Fibroblast of skin of left biceps (primary cell): Measurements from ENCODE around the gene RNASE4.
A peak's percentile ranks its signal among the peaks of the same experiment; 100 is the strongest.
"Not testable (repeated sequence)": the region's sequence is repeated elsewhere in the genome, so short reads cannot be mapped to it uniquely, and the experiment has no call there.

ENCODE experiments used
- DNase-seq, 2 experiments: peaks; one replicate each; pipeline ENCODE4 v3.0.0-alpha.2; 2013; ENCODE audit warnings: low read depth in 2 of 2

The RNASE4 gene

GRCh38 chr14:20683891-20684661 lies at the start of gene RNASE4:
Gene RNASE4, plus strand, starts transcription at chr14:20684560. Its CDS starts 14,812 bp downstream, at chr14:20699372.
- DNase-seq: peak; percentile 73 to 80

GRCh38 chr14:20641591-20641990 lies 42.8 kb upstream of the RNASE4 start, which contains the start of gene OR6S1:
Gene OR6S1, minus strand, starts transcription at chr14:20641691. Its CDS starts 0 bp downstream, at chr14:20641691.
- DNase-seq: no peak

GRCh38 chr14:20642182-20642581 lies 42.2 kb upstream of the RNASE4 start:
- DNase-seq: no peak

- not testable (repeated sequence) for DNase-seq
These were observed 41.6 kb upstream of the RNASE4 start for GRCh38 chr14:20642755-20643154.

GRCh38 chr14:20644520-20644919 lies 39.8 kb upstream of the RNASE4 start:
- no peak for DNase-seq

- no peak for DNase-seq
These were observed 38.9 kb upstream of the RNASE4 start for GRCh38 chr14:20645481-20645880.

GRCh38 chr14:20652996-20653975 lies 31.1 kb upstream of the RNASE4 start:
- DNase-seq: no peak

- no peak for DNase-seq
These were observed 28.5 kb upstream of the RNASE4 start for GRCh38 chr14:20655851-20656250.

GRCh38 chr14:20656274-20656673 lies 28.1 kb upstream of the RNASE4 start:
- DNase-seq: no peak

GRCh38 chr14:20657216-20658211 lies 26.8 kb upstream of the RNASE4 start:
- no peak for DNase-seq

GRCh38 chr14:20658246-20658645 lies 26.1 kb upstream of the RNASE4 start:
- no peak for DNase-seq

GRCh38 chr14:20659336-20659735 lies 25.0 kb upstream of the RNASE4 start:
- DNase-seq: no peak

- no peak for DNase-seq
These were observed 24.5 kb upstream of the RNASE4 start for GRCh38 chr14:20659813-20660395.

GRCh38 chr14:20661197-20661596 lies 23.2 kb upstream of the RNASE4 start:
- DNase-seq: no peak

GRCh38 chr14:20662968-20663732 lies 21.2 kb upstream of the RNASE4 start:
- DNase-seq: peak; percentile 9 to 11

GRCh38 chr14:20666400-20666961 lies 17.9 kb upstream of the RNASE4 start:
- DNase-seq: not testable (repeated sequence)

GRCh38 chr14:20667957-20668356 lies 16.4 kb upstream of the RNASE4 start:
- no peak for DNase-seq

- DNase-seq: no peak
These were observed 15.4 kb upstream of the RNASE4 start for GRCh38 chr14:20668969-20669368.

GRCh38 chr14:20671597-20672283 lies 12.6 kb upstream of the RNASE4 start:
- no peak for DNase-seq
